Cardiac muscle cell (in vitro differentiated cells and primary cell): ENCODE results near the gene CASZ1. TPM values are rescaled to one million over a fixed set of nuclear protein-coding genes. Genes with fewer than 3 reads are reported as not detected.
A peak's percentile ranks its signal among the peaks of the same experiment; 100 is the strongest.

Experiments
- DNase-seq, 2 donors: peaks; one replicate each; pipeline versions ENCODE4 v3.0.0 to v3.0.0-alpha.2; 2010 to 2017; ENCODE audit warnings: low read depth in 1 of 2, low spot score in 1 of 2
- H3K27ac ChIP-seq: fragments of 200-600 bp; sonication (generic); 2 replicates; pipeline ENCODE4 v1.5.1; 2016
- H3K27me3 ChIP-seq: fragments of 200-600 bp; sonication (generic); 2 replicates; pipeline ENCODE4 v1.6.0; 2016; ENCODE audit warnings: control low read depth
- H3K36me3 ChIP-seq: fragments of 200-600 bp; sonication (generic); 2 replicates; pipeline ENCODE4 v1.5.1; 2016; ENCODE audit warnings: control low read depth
- H3K4me1 ChIP-seq: fragments of 200-600 bp; sonication (generic); 2 replicates; pipeline ENCODE4 v1.8.1; 2017; ENCODE audit warnings: low read depth, mild to moderate bottlenecking, mixed run types
- H3K4me3 ChIP-seq: fragments of 200-600 bp; sonication (generic); 2 replicates; pipeline ENCODE4 v1.5.1; 2016; ENCODE audit warnings: mild to moderate bottlenecking
- H3K9me3 ChIP-seq: fragments of 200-600 bp; sonication (generic); 2 replicates; pipeline ENCODE4 v1.5.1; 2017; ENCODE audit warnings: low read depth, mild to moderate bottlenecking, control low read depth
- polyA plus RNA-seq: library from polyadenylated mRNA; unstranded; fragments of >200 nt; fragmentation: Nextera tagmentation; extraction: Ambion mirVana; gene quantifications from 2 replicates; pipeline ENCODE4 v1.2.1, GENCODE V29; 2016
- total RNA-seq: library from RNA; depleted of rRNA; stranded (reverse); fragments of >200 nt; gene quantifications from 2 replicates; pipeline ENCODE4 v1.2.3, GENCODE V29; 2016
- TF ChIP-seq, protein P1 (sequence below): IDR thresholded peaks from 2 replicates; pipeline ENCODE4 v1.5.1; 2012; ENCODE audit warnings: low read depth, mild to moderate bottlenecking, low read length

CASZ1 gene
- total and polyA plus RNA-seq, 2 experiments from 2014 or later: 53.5 to 87.3 TPM

DNA sequence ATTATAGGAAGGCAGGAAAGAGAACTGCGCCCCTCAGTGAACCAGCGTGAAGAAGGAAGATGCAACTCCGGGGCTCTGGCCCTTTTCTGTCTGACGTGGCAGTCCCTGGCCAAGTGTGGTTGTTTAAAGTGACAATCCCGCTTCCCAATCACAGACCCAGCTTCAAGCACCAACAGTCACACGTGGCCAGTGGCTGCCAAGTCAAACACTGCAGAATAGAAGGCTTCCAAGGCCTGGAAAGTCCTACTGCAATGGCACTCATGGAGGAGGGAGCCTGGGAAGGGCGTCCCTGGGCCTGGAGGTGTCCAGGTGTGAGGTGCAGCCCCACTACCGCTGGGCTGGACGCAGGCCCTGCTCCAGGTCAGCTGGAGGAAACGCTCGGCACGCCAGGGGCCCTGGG lies 143.8 kb downstream of the CASZ1 start:
- peaks cover 14% of the 10 kb centered on the region for H3K4me1 ChIP-seq
- TF ChIP-seq, protein P1, sequence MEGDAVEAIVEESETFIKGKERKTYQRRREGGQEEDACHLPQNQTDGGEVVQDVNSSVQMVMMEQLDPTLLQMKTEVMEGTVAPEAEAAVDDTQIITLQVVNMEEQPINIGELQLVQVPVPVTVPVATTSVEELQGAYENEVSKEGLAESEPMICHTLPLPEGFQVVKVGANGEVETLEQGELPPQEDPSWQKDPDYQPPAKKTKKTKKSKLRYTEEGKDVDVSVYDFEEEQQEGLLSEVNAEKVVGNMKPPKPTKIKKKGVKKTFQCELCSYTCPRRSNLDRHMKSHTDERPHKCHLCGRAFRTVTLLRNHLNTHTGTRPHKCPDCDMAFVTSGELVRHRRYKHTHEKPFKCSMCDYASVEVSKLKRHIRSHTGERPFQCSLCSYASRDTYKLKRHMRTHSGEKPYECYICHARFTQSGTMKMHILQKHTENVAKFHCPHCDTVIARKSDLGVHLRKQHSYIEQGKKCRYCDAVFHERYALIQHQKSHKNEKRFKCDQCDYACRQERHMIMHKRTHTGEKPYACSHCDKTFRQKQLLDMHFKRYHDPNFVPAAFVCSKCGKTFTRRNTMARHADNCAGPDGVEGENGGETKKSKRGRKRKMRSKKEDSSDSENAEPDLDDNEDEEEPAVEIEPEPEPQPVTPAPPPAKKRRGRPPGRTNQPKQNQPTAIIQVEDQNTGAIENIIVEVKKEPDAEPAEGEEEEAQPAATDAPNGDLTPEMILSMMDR: no peak

DNA sequence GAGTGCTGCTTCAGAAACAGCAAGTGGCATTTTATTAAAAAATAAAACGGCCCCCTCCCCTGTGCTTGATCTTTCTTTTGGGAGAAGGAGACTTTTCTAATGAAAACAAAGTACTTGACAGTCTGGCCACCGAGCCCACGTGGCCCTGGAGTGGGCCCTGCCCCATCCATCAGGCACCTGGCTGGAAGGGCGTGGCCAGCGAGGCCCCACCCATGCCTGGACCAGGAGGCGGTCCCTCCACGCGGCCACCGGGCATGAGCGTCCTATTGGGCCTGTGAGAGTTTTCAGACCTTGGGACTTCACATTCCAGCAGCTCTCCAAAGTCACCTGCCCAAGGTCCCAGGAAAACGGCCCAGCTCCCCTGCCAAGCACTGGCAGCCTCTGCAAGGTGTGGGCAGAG lies 144.7 kb downstream of the CASZ1 start:
- peaks cover 11% of the 10 kb centered on the region for H3K27me3 ChIP-seq
- H3K9me3 ChIP-seq: no peaks in the 10 kb centered on the region
- H3K27ac ChIP-seq: no peak overlapping the region
- TF ChIP-seq, protein P1: no peak
- H3K36me3 ChIP-seq: peaks cover 35% of the 10 kb centered on the region
- H3K4me3 ChIP-seq: no peak overlapping the region
- H3K4me1 ChIP-seq: peaks cover 14% of the 10 kb centered on the region
- DNase-seq: no peak

More for the DNA sequence above, 143.8 kb downstream of the CASZ1 start:
- Histone ChIP-seq H3K27ac (no peak overlapping the region), H3K4me3 (no peak overlapping the region), H3K27me3 (peaks cover 11% of the 10 kb centered on the region), H3K36me3 (peaks cover 36% of the 10 kb centered on the region), H3K9me3 (no peaks in the 10 kb centered on the region)
- DNase-seq: no peak

DNA sequence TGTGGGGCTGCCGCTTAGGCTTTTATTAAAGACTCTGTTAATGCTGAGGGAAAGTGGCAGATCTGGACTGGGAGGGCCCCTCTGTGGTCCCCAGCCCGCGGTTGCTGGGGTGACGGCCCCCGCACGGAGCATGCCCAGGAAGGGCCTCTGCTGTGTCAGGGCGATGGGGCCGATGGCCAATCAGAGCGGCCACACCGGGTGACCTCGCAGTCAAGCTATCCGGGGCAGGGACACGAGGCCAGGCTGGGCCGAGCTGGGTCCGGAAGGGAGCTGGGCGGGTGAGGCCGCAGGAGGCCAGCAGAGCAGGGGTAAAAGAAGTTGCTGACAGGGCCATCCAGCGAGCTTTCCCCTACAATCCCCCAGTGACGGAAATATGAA lies 145.1 kb downstream of the CASZ1 start:
- no peak overlapping the region for H3K27ac ChIP-seq
- peaks cover 39% of the 10 kb centered on the region for H3K36me3 ChIP-seq
- no peaks in the 10 kb centered on the region for H3K9me3 ChIP-seq
- TF ChIP-seq, protein P1: no peak
- H3K4me3 ChIP-seq: no peak overlapping the region
- H3K27me3 ChIP-seq: peaks cover 11% of the 10 kb centered on the region
- peaks cover 14% of the 10 kb centered on the region for H3K4me1 ChIP-seq
- DNase-seq: peak in 1 of 2 donors; percentile 14

DNA sequence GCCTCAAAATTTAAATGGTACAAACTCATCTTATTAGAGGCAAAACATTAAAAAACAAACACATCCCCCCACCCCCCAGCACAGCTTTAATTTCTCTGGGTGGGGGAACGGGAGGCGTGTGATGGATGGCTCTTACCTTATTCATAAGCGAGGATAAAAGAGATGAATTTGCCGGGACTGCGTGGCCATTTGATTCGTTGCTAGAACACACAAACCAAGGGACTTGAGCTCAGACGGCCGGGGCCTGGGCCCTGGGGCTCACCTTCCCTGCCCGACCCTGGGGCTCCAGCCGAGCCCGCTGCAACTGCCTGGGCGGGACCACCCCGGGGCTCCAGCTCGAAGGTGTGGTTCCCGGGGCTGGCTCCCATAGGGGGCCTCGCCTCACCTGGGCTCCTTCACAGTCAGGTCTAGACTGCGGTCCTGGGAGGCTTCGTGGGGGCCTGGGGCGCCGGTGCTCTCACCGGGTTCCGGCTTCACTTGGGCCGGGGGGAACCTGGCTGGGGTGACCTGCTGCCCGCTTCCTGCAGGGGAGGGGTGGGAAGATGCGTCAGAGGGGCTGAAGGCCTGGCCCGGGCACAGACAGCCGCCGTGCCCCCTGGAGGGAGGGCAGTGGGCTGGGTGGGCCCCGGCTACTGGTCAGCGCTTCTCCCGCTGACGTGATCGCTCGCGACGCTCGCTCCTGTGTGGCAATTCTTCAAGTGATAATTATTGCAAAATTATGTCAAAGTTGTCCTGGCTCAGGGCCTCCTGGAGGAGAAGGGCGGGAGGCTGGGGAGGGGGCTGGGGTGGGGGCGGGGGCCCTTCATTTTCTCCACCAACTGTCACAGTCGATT lies 145.7 kb downstream of the CASZ1 start:
- H3K4me1 ChIP-seq: peaks cover 14% of the 10 kb centered on the region
- DNase-seq: no peak
- H3K9me3 ChIP-seq: no peaks in the 10 kb centered on the region
- TF ChIP-seq, protein P1: no peak
- peaks cover 40% of the 10 kb centered on the region for H3K36me3 ChIP-seq
- H3K27ac ChIP-seq: no peak overlapping the region
- peaks cover 11% of the 10 kb centered on the region for H3K27me3 ChIP-seq
- no peak overlapping the region for H3K4me3 ChIP-seq

DNA sequence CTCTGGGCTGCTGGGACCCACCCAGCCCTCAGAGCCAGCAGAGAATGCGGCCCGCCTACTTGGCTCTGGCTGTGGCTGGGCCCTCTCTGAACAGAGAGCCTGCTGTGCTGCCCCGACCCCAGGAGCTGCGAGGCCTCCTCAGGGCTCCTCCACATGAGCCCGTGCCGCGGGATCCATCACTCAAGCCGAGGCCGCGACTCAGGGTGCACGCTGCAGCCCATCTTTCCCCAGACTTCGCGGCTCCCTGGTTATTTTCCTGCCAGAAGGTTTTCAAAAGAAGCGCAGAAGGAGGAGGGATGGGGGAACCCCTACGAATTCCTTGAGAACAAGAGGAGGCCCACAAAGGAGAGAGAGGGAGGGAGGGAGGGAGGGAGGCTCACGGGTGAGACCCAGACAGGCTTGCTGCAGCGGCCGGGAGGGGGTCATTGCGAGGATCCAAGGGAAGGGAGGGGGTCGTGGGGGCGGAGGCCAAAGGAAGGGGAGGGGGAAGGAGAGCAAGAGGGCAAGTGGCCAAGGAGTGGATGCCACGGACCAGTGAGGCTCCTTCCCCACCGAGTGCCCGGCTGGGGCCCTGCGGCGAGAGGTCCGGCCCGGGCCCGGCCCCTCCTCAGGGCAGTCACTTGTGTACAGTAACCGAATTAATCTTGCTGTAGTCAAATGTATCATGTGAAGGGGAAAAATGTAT lies 146.8 kb downstream of the CASZ1 start:
- H3K27ac ChIP-seq: no peak overlapping the region
- peaks cover 50% of the 10 kb centered on the region for H3K36me3 ChIP-seq

More for the DNA sequence above, 146.8 kb downstream of the CASZ1 start:
- Histone ChIP-seq H3K4me1 (peaks cover 14% of the 10 kb centered on the region), H3K27me3 (peaks cover 11% of the 10 kb centered on the region), H3K9me3 (no peaks in the 10 kb centered on the region), H3K4me3 (no peak overlapping the region)
- TF ChIP-seq, protein P1: no peak
- no peak for DNase-seq
